HepG2 (cell line): ENCODE data around the gene FAM222B. TPM values are rescaled to one million over a fixed set of nuclear protein-coding genes. Genes with fewer than 3 reads are reported as not detected.

Experiments used
- ARID2 ChIP-seq: sonication (generic); formaldehyde crosslinking; IDR thresholded peaks from 2 replicates; pipeline ENCODE4 v1.8.1; 2022; ENCODE audit warnings: mild to moderate bottlenecking, missing genetic modification reagents, borderline replicate concordance
- ATF7-NPFF ChIP-seq: sonication (generic); formaldehyde crosslinking; IDR thresholded peaks from 2 replicates; pipeline ENCODE4 v1.8.1; 2023; ENCODE audit warnings: mild to moderate bottlenecking, low read depth, missing genetic modification reagents, moderate library complexity
- BORCS8-MEF2B ChIP-seq: sonication (generic); formaldehyde crosslinking; IDR thresholded peaks from 2 replicates; pipeline ENCODE4 v1.8.0; 2022; ENCODE audit warnings: mild to moderate bottlenecking, missing genetic modification reagents
- CHCHD3 ChIP-seq: sonication (generic); formaldehyde crosslinking; IDR thresholded peaks from 2 replicates; pipeline ENCODE4 v1.8.0; 2022; ENCODE audit warnings: mild to moderate bottlenecking, missing genetic modification reagents, moderate library complexity
- CREB3 ChIP-seq: sonication (generic); formaldehyde crosslinking; IDR thresholded peaks from 2 replicates; pipeline ENCODE4 v1.5.0; 2020; ENCODE audit warnings: missing genetic modification reagents
- EEA1 ChIP-seq: sonication (generic); formaldehyde crosslinking; IDR thresholded peaks from 2 replicates; pipeline ENCODE4 v1.5.1; 2020; ENCODE audit warnings: mild to moderate bottlenecking, missing genetic modification reagents, borderline replicate concordance
- FOXP4 ChIP-seq: sonication (generic); formaldehyde crosslinking; IDR thresholded peaks from 2 replicates; pipeline ENCODE4 v1.4.0; 2020; ENCODE audit warnings: missing genetic modification reagents
- HDAC1 ChIP-seq: sonication (generic); formaldehyde crosslinking; IDR thresholded peaks from 2 replicates; pipeline ENCODE4 v1.5.1; 2020; ENCODE audit warnings: mild to moderate bottlenecking, missing genetic modification reagents
- SALL1 ChIP-seq: sonication (generic); formaldehyde crosslinking; IDR thresholded peaks from 2 replicates; pipeline ENCODE4 v1.8.0; 2022; ENCODE audit warnings: mild to moderate bottlenecking, missing genetic modification reagents
- SRSF9 ChIP-seq: fragments of 200-400 bp; formaldehyde crosslinking; IDR thresholded peaks from 2 replicates; pipeline ENCODE4 v1.6.1; 2018; ENCODE audit warnings: borderline replicate concordance, mild to moderate bottlenecking, low read depth, low read length; ENCODE audit not compliant: insufficient read depth, poor library complexity, severe bottlenecking
- ZFX ChIP-seq: sonication (generic); formaldehyde crosslinking; IDR thresholded peaks from 2 replicates; pipeline ENCODE4 v1.4.0; 2020; ENCODE audit warnings: mild to moderate bottlenecking, low read depth, missing genetic modification reagents, moderate library complexity
- ZNF260 ChIP-seq: sonication (generic); formaldehyde crosslinking; IDR thresholded peaks from 2 replicates; pipeline ENCODE4 v1.4.0; 2020; ENCODE audit warnings: missing genetic modification reagents, low read depth, mild to moderate bottlenecking, borderline replicate concordance
- ZNF318 ChIP-seq: sonication (generic); formaldehyde crosslinking; IDR thresholded peaks from 2 replicates; pipeline ENCODE4 v1.4.0; 2020; ENCODE audit warnings: mild to moderate bottlenecking, missing genetic modification reagents
- ZNF441 ChIP-seq: sonication (generic); formaldehyde crosslinking; IDR thresholded peaks from 2 replicates; pipeline ENCODE4 v1.7.0; 2021; ENCODE audit warnings: missing genetic modification reagents, borderline replicate concordance
- ZNF572 ChIP-seq: sonication (generic); formaldehyde crosslinking; IDR thresholded peaks from 2 replicates; pipeline ENCODE4 v1.5.1; 2020; ENCODE audit warnings: mild to moderate bottlenecking, missing genetic modification reagents
- ZNF766 ChIP-seq: sonication (generic); formaldehyde crosslinking; IDR thresholded peaks from 2 replicates; pipeline ENCODE4 v1.5.0; 2020; ENCODE audit warnings: missing genetic modification reagents, borderline replicate concordance
- ZNF83 ChIP-seq: sonication (generic); formaldehyde crosslinking; IDR thresholded peaks from 2 replicates; pipeline ENCODE4 v1.4.0; 2020; ENCODE audit warnings: missing genetic modification reagents, mild to moderate bottlenecking, borderline replicate concordance
- polyA plus RNA-seq, 8 experiments: library from polyadenylated mRNA; depleted of rRNA in 3 of 8; stranded (reverse) in 7 of 8; unstranded in 1 of 8; fragments of >200 nt; fragmentation: Illumina TruSeq in 4 of 8; extraction: Trizol in 4 of 8; gene quantifications; 2 replicates each; pipeline versions ENCODE4 v1.2.1 to v1.2.3, GENCODE V29; 2011 to 2016; ENCODE audit warnings: low read depth in 4 of 8, missing spikeins in 1 of 8, mixed read lengths in 1 of 8; ENCODE audit not compliant: insufficient read depth in 1 of 8
- total RNA-seq, 5 experiments: library from RNA; depleted of rRNA; stranded (reverse); fragments of >200 nt; fragmentation: Illumina TruSeq; extraction: Trizol; gene quantifications; 2 replicates each; pipeline ENCODE4 v1.2.3, GENCODE V29; 2016; ENCODE audit warnings: low read depth in 1 of 5

Gene FAM222B
- total and polyA plus RNA-seq, 2 of the 13 experiments (the other 11 are each of a cell fraction or from before 2014, with no cell fraction given) = 3.5 to 7.3 TPM

GRCh38 chr17:28812091-28812747 is 30.4 kb downstream of the FAM222B start (continued):
- TF ChIP-seq SRSF9 (no peak), CREB3 (CRISPR knock-in tag) (no peak), ZNF318 (CRISPR knock-in tag) (no peak), ZNF766 (CRISPR knock-in tag) (peak; percentile 29; the same call in 1 of the 2 replicates), ZFX (CRISPR knock-in tag) (0 out of 2 replicates have a peak, but pooled peaks have one; percentile 34), CHCHD3 (CRISPR knock-in tag) (no peak), ZNF572 (CRISPR knock-in tag) (no peak), BORCS8-MEF2B (peak; percentile 58; the same call in 1 of the 2 replicates), EEA1 (CRISPR knock-in tag) (no peak), SALL1 (CRISPR knock-in tag) (peak; percentile 53; the same call in 1 of the 2 replicates), FOXP4 (CRISPR knock-in tag) (no peak; the same call in 1 of the 2 replicates), ZNF83 (no peak), ARID2 (CRISPR knock-in tag) (no peak), ZNF441 (CRISPR knock-in tag) (peak; percentile 17; the same call in 1 of the 2 replicates), ATF7-NPFF (CRISPR knock-in tag) (no peak), HDAC1 (CRISPR knock-in tag) (0 out of 2 replicates have a peak, but pooled peaks have one; percentile 18), ZNF260 (no peak)
